RPMI7951 (cell line): ENCODE data around the gene NAPA. TPM values are rescaled to one million over a fixed set of nuclear protein-coding genes. Genes with fewer than 3 reads are reported as not detected.

ENCODE experiments used
- DNase-seq: peaks from one replicate; pipeline ENCODE4 v3.0.0-alpha.2; 2012; ENCODE audit warnings: low read depth
- total RNA-seq: library from RNA; depleted of rRNA; stranded (reverse); fragments of >200 nt; shearing (Covaris generic); gene quantifications from 2 replicates; pipeline ENCODE4 v1.2.3, GENCODE V29; 2014

Gene NAPA
- total RNA-seq, 1 experiment from 2014 or later = 102 TPM

GRCh38 chr19:47523473-47523872 lies 8.6 kb upstream of the NAPA start:
- no peak for DNase-seq

GRCh38 chr19:47521473-47522180 lies 6.8 kb upstream of the NAPA start:
- DNase-seq = no peak

GRCh38 chr19:47520839-47521238 lies 6.0 kb upstream of the NAPA start:
- no peak for DNase-seq

- DNase-seq = no peak
These were observed 5.5 kb upstream of the NAPA start for GRCh38 chr19:47520343-47520806.

GRCh38 chr19:47518854-47519253 lies 4.0 kb upstream of the NAPA start:
- no peak for DNase-seq

GRCh38 chr19:47518139-47518538 lies 3.3 kb upstream of the NAPA start:
- DNase-seq = no peak

- DNase-seq = no peak
These were observed 553 bp downstream of the NAPA start for GRCh38 chr19:47514151-47514868.

- no peak for DNase-seq
These were observed 1.9 kb downstream of the NAPA start for GRCh38 chr19:47512948-47513319.

GRCh38 chr19:47512183-47512947 lies 2.5 kb downstream of the NAPA start:
- DNase-seq = no peak

GRCh38 chr19:47511681-47512080 lies 3.2 kb downstream of the NAPA start:
- no peak for DNase-seq

GRCh38 chr19:47511128-47511517 lies 3.7 kb downstream of the NAPA start:
- DNase-seq = no peak

- DNase-seq = no peak
These were observed 4.2 kb downstream of the NAPA start for GRCh38 chr19:47510516-47511127.

GRCh38 chr19:47509973-47510372 lies 4.9 kb downstream of the NAPA start:
- DNase-seq = no peak

GRCh38 chr19:47509170-47509847 lies 5.6 kb downstream of the NAPA start:
- DNase-seq = no peak

- no peak for DNase-seq
These were observed 6.1 kb downstream of the NAPA start for GRCh38 chr19:47508721-47509120.

- no peak for DNase-seq
These were observed 6.8 kb downstream of the NAPA start for GRCh38 chr19:47507924-47508553.

- no peak for DNase-seq
These were observed 7.9 kb downstream of the NAPA start for GRCh38 chr19:47507012-47507411.

GRCh38 chr19:47506459-47506858 lies 8.4 kb downstream of the NAPA start:
- no peak for DNase-seq

- no peak for DNase-seq
These were observed 9.4 kb downstream of the NAPA start for GRCh38 chr19:47505506-47505905.

- DNase-seq = no peak
These were observed 11.1 kb downstream of the NAPA start for GRCh38 chr19:47503826-47504150.

GRCh38 chr19:47503130-47503825 lies 11.6 kb downstream of the NAPA start:
- DNase-seq = no peak
